GM19455 (cell line): ENCODE measurements around the gene MKX.

Source experiments
- ATAC-seq: cut with Tn5 transposase; IDR thresholded peaks from one replicate; pipeline ENCODE4 v1.9.1; 2021; ENCODE audit not compliant: unreplicated experiment

The MKX gene

DNA sequence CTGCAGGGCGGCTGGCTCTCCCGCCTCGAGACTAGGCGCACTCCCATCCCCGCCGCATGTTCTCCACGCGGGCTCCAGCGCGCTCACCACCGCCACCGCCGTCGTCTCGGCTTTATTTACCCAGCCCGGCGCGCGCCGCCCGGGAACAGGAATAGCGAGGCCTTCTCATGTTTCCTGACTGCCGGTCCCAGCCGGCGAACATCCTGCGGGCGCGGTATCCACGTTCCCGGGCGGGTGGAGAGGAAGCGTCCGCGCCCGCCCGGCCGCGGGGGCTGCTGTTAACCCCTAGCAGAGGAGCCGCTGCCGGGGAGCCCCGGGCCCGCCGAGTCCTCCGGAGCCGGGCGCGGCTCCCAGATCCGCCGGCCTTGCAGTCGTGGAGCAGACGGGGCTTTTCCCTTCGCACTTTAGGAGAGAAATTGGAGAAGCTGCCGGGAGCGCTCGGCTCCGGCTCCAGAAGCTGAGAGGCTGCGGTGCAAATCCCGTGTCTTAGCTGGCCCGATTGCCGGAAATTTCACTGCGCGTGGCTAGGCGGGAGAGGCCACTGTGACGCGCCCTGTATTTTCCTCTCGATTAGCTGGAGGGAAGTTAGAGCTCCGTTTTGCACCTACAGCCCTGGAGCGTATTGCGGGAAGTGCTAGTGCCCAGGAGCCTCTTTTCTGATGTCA lies at the start of gene MKX:
MKX (minus strand) TSS at position 88 of the 665 bp plus-strand sequence. CDS start 2,404 bp downstream, outside the sequence.
- ATAC-seq, result no peak

DNA sequence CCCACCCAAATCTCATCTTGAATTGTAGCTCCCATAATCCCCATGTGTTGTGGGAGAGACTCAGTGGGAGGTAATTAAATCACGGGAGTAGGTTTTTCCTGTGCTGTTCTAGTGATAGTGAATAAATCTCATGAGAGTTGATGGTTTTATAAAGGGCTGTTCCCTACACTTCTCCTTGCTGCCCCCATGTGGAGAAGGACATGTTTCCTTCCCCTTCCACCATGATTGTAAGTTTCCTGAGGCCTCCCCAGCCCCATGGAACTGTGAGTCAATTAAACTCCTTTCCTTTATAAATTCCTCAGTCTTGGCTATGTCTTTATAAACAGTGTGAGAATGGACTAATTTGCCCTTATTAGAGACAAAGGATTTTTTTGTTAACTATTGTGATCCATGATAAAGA lies 48.5 kb upstream of the MKX start:
- no peak for ATAC-seq

DNA sequence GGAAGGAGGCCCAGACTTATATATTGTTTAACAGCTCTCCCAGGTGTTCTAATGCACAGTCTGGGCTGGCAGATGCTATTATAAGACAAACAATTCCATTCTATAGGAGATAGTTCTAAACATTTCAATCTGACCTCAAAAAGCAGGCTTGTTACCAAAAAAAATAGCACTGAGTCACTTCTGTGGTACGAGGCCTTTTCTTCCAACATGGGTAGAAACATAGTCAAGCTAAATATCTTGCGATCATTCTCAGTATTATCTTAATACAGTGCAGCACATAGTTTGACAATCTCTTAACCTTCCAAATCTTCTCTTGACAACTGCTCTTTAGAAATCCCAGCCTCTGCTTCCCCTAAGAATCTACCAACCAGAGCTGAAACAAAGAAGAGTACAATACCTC lies 46.6 kb upstream of the MKX start:
- no peak for ATAC-seq

DNA sequence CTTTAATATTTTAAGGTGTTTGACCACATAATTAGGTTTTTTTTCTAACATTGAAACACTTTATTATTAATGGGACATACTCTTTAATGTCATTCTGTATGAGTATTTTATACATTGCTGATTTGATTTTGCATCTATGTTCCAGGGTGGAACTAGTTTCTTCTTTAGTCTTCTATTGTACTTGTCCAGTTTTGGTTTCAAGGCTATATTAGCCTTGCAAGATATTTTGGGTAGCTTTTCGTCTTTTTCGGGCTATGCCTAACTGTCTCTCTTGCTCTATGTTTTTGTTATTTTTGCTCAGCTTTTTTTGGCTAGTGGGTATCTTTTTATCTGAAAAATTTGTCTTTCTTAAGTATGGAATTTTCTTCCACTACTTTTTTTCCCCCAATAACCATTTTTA lies 38.7 kb upstream of the MKX start:
- no peak for ATAC-seq

- no peak for ATAC-seq
Measured at GRCh38 chr10:27783660-27784059, 38.0 kb upstream of the MKX start.

- no peak for ATAC-seq
Measured at GRCh38 chr10:27779462-27780015, 33.9 kb upstream of the MKX start.

DNA sequence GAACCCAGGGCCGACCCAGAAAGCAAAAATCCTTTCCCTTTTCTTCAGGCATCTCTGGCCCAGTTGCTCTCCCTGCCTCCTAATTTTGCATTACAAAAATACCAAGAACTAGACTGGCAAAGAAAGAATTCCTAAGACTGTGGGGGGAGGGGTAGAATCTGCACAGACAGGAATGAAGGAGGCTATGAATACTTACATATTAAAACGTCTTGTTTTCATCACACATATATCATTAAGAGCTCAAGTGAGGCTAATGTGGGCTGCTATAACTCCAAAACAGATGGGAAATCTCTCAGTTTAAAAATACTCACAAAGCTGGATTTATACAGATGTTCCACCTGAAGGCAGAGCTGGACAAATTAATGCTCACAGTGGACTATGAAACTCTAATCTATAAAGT lies 29.2 kb upstream of the MKX start:
- no peak for ATAC-seq

- ATAC-seq, result no peak
Measured at GRCh38 chr10:27771231-27771630, 25.6 kb upstream of the MKX start.

GRCh38 chr10:27770181-27770580 lies 24.6 kb upstream of the MKX start:
- ATAC-seq, result no peak

GRCh38 chr10:27760867-27761266 lies 15.2 kb upstream of the MKX start:
- ATAC-seq, result no peak

- no peak for ATAC-seq
Measured at GRCh38 chr10:27759483-27760272, 14.1 kb upstream of the MKX start.

GRCh38 chr10:27752673-27753237 lies 7.1 kb upstream of the MKX start:
- ATAC-seq, result no peak

DNA sequence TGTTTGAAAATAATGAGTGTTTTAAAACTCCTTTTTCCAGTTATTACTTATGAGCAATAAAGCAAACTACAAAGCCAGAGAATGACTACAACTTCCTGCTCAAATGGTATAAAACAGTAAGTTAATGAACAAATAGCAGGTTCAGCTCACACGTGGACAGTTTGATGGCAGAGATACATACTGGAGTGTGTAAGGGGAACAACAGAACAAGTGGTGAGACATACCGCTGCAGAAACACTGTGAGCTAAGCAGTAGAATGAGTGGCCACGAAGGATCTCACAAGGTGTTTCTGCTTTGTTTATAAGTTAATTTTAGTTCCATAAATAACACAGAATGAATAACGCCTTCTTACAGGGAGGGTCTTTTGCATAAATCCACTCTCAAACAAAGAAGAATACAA lies 3.0 kb upstream of the MKX start:
- no peak for ATAC-seq

DNA sequence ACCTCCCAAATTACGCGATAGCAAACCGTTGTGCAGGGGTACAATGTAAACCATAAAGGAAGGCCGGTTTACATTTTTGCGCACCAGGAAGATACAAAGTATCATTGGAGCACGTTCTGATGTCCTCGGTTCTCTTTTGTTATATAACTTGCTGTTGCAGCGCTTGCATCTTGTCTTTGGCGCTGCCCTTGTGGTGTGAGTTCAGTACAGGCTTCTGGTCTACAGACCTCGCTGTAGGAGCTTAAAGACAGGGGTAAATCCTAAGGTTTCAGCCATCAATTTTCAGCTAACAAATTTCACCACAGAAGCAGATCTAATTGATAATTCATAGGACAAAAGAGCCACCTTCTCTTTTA lies 1.5 kb upstream of the MKX start:
- ATAC-seq, result no peak

DNA sequence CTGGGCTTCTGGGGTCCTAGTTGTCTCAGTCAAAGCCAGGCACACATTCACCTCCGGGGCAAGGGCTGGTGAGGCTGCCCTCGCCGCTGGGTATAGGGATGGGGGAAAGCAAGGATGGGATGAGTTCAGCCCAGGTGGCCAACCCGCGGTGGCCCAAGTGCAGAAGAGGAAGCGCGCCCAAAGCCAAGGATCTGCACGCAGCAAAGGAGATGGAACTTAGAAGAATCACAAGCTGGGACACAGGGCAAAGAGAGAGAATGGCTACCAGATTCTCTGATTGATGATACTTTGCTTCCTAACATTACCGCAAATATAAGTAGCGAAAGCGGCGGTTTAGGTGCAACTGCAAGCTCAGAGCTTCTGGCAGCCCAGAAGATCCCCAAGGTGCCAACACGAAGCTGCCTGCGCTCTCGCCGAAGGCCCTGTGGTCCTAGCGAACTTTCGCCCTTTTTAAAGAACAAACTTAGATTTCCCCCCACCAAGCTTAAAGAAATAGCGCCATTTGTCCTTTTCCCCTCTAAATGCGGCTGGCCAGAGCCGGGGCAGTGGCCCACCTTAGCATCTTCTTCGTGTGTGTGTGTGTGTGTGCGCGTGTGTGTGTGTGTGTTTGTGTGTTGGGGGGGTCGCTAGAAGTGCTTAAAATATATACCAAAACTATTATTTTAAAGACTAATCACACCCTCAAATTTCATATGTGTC lies 927 bp upstream of the MKX start:
- ATAC-seq, result no peak

DNA sequence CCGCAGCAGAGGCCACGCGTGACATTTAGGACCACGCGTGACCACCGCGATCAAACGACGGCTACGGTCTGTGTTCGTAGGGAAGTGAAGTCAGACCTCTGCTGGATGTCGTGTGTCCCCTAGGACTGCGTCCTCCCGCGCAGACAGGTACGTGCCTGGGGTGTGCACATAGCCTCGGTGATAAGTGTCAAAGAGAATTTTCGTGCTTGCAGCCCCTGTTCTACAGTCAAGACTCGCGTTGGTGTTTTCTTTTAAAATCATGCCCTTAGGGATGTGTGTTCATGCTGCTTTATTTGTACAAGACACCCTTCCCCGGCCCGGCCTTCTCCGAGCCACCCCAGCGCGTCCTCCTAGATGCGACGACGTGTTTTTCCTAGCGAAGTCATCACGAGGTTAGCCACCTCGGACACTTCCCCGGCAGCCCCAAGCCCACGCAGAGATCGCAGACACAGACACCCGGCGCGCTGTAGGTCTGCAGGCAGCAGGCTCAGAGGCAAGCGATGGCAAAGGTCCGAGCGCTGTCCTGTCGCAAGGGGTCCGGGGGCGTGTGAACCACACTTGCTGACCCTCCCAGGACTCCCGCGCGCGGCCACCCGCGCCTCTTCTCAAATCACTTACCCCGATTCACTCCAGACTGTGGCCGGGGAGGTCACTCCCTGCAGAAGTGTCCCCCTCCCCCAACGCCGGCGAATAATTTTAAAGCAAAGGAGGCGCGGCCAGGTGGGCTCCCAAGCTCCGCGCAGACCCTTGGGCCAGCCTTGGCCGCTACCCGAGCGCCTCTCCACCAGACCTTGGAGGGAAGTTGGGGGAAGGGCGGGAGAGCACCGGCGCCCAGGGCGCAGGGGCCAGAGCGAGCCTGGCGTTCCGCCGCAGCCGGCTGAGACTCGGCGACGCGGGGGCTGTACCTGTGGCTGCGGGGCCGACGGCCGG lies 552 bp downstream of the MKX start:
- no peak for ATAC-seq

GRCh38 chr10:27743877-27744801 lies 1.5 kb downstream of the MKX start:
- no peak for ATAC-seq

- ATAC-seq, result no peak
Measured at GRCh38 chr10:27743012-27743876, 2.4 kb downstream of the MKX start.
